ENCODE results near the gene PBRM1. TPM values are rescaled to one million over a fixed set of nuclear protein-coding genes. Genes with fewer than 3 reads are reported as not detected.

The PBRM1 gene
- total and polyA plus RNA-seq, 2 donors (not counting 1 experiment from before 2014, with no cell fraction given) = 37.2 to 97.3 TPM

GRCh38 chr3:52513281-52513680 is 172.4 kb downstream of the PBRM1 start:
- no peak overlapping the region for H3K4me2 ChIP-seq (ENCODE audit: extremely low read depth, insufficient read depth, low read length)
- no peak for DNase-seq (ENCODE audit: low read depth in 2 of 2)
- no peaks in the 10 kb centered on the region for H4K20me1 ChIP-seq (ENCODE audit: control insufficient read depth, extremely low read depth, insufficient read depth, low read length)
- no peak overlapping the region for H3K9ac ChIP-seq (ENCODE audit: insufficient read depth, low read length)
- H2AFZ ChIP-seq (ENCODE audit: low read length) = no peak overlapping the region
- H3K27ac ChIP-seq (ENCODE audit: insufficient read depth, low read length) = no peak overlapping the region
- H3K4me3 ChIP-seq (replicated peaks in 1 of 4; ENCODE audit: control extremely low read depth in 1 of 4, insufficient read depth in 1 of 4, low read depth in 3 of 4, low read length in 4 of 4) = no peak overlapping the region
- H3K36me3 ChIP-seq (ENCODE audit: control insufficient read depth, insufficient read depth, low read length) = no peaks in the 10 kb centered on the region
- H3K27me3 ChIP-seq (ENCODE audit: control insufficient read depth, insufficient read depth, low read length) = peaks cover 8% of the 10 kb centered on the region
- TF ChIP-seq EZH2 (IDR thresholded peaks at IDR 0.05; ENCODE audit: low read length, missing control alignments) = no peak
- no peak for TF ChIP-seq CTCF (conservative IDR thresholded peaks at IDR 0.05 in 1 of 2, IDR thresholded peaks at IDR 0.05 in 1 of 2; ENCODE audit: low read depth in 1 of 2, low read length in 2 of 2)
- H3K79me2 ChIP-seq (ENCODE audit: control insufficient read depth, insufficient read depth, low read length) = no peaks in the 10 kb centered on the region
- H3K4me1 ChIP-seq (ENCODE audit: control insufficient read depth, extremely low read depth, insufficient read depth, low read length) = no peaks in the 10 kb centered on the region
- H3K9me3 ChIP-seq (ENCODE audit: control insufficient read depth, insufficient read depth, low read depth, low read length) = no peaks in the 10 kb centered on the region

GRCh38 chr3:52512727-52513126 is 173.0 kb downstream of the PBRM1 start:
- no peak overlapping the region for H3K27ac ChIP-seq (ENCODE audit: insufficient read depth, low read length)
- TF ChIP-seq EZH2 (IDR thresholded peaks at IDR 0.05; ENCODE audit: low read length, missing control alignments) (no peak), CTCF (conservative IDR thresholded peaks at IDR 0.05 in 1 of 2, IDR thresholded peaks at IDR 0.05 in 1 of 2; ENCODE audit: low read depth in 1 of 2, low read length in 2 of 2) (no peak)
- no peaks in the 10 kb centered on the region for H3K36me3 ChIP-seq (ENCODE audit: control insufficient read depth, insufficient read depth, low read length)

GRCh38 chr3:52512105-52512504 is 173.6 kb downstream of the PBRM1 start:
- Histone ChIP-seq H3K4me1 (ENCODE audit: control insufficient read depth, extremely low read depth, insufficient read depth, low read length) (no peaks in the 10 kb centered on the region), H3K79me2 (ENCODE audit: control insufficient read depth, insufficient read depth, low read length) (no peaks in the 10 kb centered on the region), H3K27ac (ENCODE audit: insufficient read depth, low read length) (no peak overlapping the region), H3K27me3 (ENCODE audit: control insufficient read depth, insufficient read depth, low read length) (peaks cover 8% of the 10 kb centered on the region), H3K9ac (ENCODE audit: insufficient read depth, low read length) (no peak overlapping the region), H4K20me1 (ENCODE audit: control insufficient read depth, extremely low read depth, insufficient read depth, low read length) (no peaks in the 10 kb centered on the region), H3K4me3 (replicated peaks in 1 of 4; ENCODE audit: control extremely low read depth in 1 of 4, insufficient read depth in 1 of 4, low read depth in 3 of 4, low read length in 4 of 4) (no peak overlapping the region), H2AFZ (ENCODE audit: low read length) (no peak overlapping the region), H3K9me3 (ENCODE audit: control insufficient read depth, insufficient read depth, low read depth, low read length) (no peaks in the 10 kb centered on the region), H3K36me3 (ENCODE audit: control insufficient read depth, insufficient read depth, low read length) (no peaks in the 10 kb centered on the region), H3K4me2 (ENCODE audit: extremely low read depth, insufficient read depth, low read length) (no peak overlapping the region)
- TF ChIP-seq EZH2 (IDR thresholded peaks at IDR 0.05; ENCODE audit: low read length, missing control alignments) (no peak), CTCF (conservative IDR thresholded peaks at IDR 0.05 in 1 of 2, IDR thresholded peaks at IDR 0.05 in 1 of 2; ENCODE audit: low read depth in 1 of 2, low read length in 2 of 2) (no peak)
- DNase-seq (ENCODE audit: low read depth in 2 of 2) = no peak

More at GRCh38 chr3:52512727-52513126, 173.0 kb downstream of the PBRM1 start:
- Histone ChIP-seq H3K4me2 (ENCODE audit: extremely low read depth, insufficient read depth, low read length) (no peak overlapping the region), H3K4me1 (ENCODE audit: control insufficient read depth, extremely low read depth, insufficient read depth, low read length) (no peaks in the 10 kb centered on the region), H4K20me1 (ENCODE audit: control insufficient read depth, extremely low read depth, insufficient read depth, low read length) (no peaks in the 10 kb centered on the region), H3K9me3 (ENCODE audit: control insufficient read depth, insufficient read depth, low read depth, low read length) (no peaks in the 10 kb centered on the region), H2AFZ (ENCODE audit: low read length) (no peak overlapping the region), H3K79me2 (ENCODE audit: control insufficient read depth, insufficient read depth, low read length) (no peaks in the 10 kb centered on the region), H3K27me3 (ENCODE audit: control insufficient read depth, insufficient read depth, low read length) (peaks cover 8% of the 10 kb centered on the region), H3K4me3 (replicated peaks in 1 of 4; ENCODE audit: control extremely low read depth in 1 of 4, insufficient read depth in 1 of 4, low read depth in 3 of 4, low read length in 4 of 4) (no peak overlapping the region), H3K9ac (ENCODE audit: insufficient read depth, low read length) (no peak overlapping the region)
- no peak for DNase-seq (ENCODE audit: low read depth in 2 of 2)

Measured in fibroblast of lung (primary cell).